ENCODE measurements around the gene ZHX3. TPM values are rescaled to one million over a fixed set of nuclear protein-coding genes. Genes with fewer than 3 reads are reported as not detected.
A peak's percentile ranks its signal among the peaks of the same experiment; 100 is the strongest.

The ZHX3 gene
- total RNA-seq, 1 donor, result 36.6 TPM

GRCh38 chr20:41356951-41357350, 39.4 kb upstream of the ZHX3 start:
- Histone ChIP-seq H3K4me1 (ENCODE audit: insufficient read depth, low read length) (no peaks in the 10 kb centered on the region), H3K36me3 (ENCODE audit: insufficient read depth, low read length) (no peaks in the 10 kb centered on the region), H3K79me2 (ENCODE audit: insufficient read depth, low read length) (no peaks in the 10 kb centered on the region), H3K27ac (ENCODE audit: low read depth, low read length) (no peak overlapping the region), H3K4me2 (ENCODE audit: insufficient read depth, low read length) (no peak overlapping the region), H3K27me3 (ENCODE audit: insufficient read depth, low read length) (no peaks in the 10 kb centered on the region), H4K20me1 (ENCODE audit: insufficient read depth, low read length) (no peaks in the 10 kb centered on the region), H3K4me3 (ENCODE audit: insufficient read depth, low read length) (no peak overlapping the region), H2AFZ (ENCODE audit: low read length) (no peak overlapping the region), H3K9me3 (ENCODE audit: low read depth, low read length) (no peaks in the 10 kb centered on the region)
- peak; percentile 49 for DNase-seq (ENCODE audit: insufficient read length, low spot score, missing footprints)
- no peak for TF ChIP-seq CTCF (IDR thresholded peaks at IDR 0.05; ENCODE audit: extremely low read depth, low read depth, low read length)

GRCh38 chr20:41355598-41356203, 38.2 kb upstream of the ZHX3 start:
- no peak overlapping the region for H3K4me3 ChIP-seq (ENCODE audit: insufficient read depth, low read length)
- H3K9me3 ChIP-seq (ENCODE audit: low read depth, low read length), result no peaks in the 10 kb centered on the region
- DNase-seq (ENCODE audit: insufficient read length, low spot score, missing footprints), result peak; percentile 71
- H3K36me3 ChIP-seq (ENCODE audit: insufficient read depth, low read length), result no peaks in the 10 kb centered on the region
- H3K4me2 ChIP-seq (ENCODE audit: insufficient read depth, low read length), result no peak overlapping the region
- H2AFZ ChIP-seq (ENCODE audit: low read length), result no peak overlapping the region
- no peaks in the 10 kb centered on the region for H3K79me2 ChIP-seq (ENCODE audit: insufficient read depth, low read length)
- TF ChIP-seq CTCF (IDR thresholded peaks at IDR 0.05; ENCODE audit: extremely low read depth, low read depth, low read length), result no peak
- H3K4me1 ChIP-seq (ENCODE audit: insufficient read depth, low read length), result no peaks in the 10 kb centered on the region
- H3K27me3 ChIP-seq (ENCODE audit: insufficient read depth, low read length), result no peaks in the 10 kb centered on the region
- no peaks in the 10 kb centered on the region for H4K20me1 ChIP-seq (ENCODE audit: insufficient read depth, low read length)
- H3K27ac ChIP-seq (ENCODE audit: low read depth, low read length), result no peak overlapping the region

- Histone ChIP-seq H3K27ac (ENCODE audit: low read depth, low read length) (no peak overlapping the region), H3K9me3 (ENCODE audit: low read depth, low read length) (no peaks in the 10 kb centered on the region), H3K36me3 (ENCODE audit: insufficient read depth, low read length) (no peaks in the 10 kb centered on the region), H3K4me1 (ENCODE audit: insufficient read depth, low read length) (no peaks in the 10 kb centered on the region), H3K79me2 (ENCODE audit: insufficient read depth, low read length) (no peaks in the 10 kb centered on the region), H3K4me2 (ENCODE audit: insufficient read depth, low read length) (no peak overlapping the region), H4K20me1 (ENCODE audit: insufficient read depth, low read length) (no peaks in the 10 kb centered on the region), H3K27me3 (ENCODE audit: insufficient read depth, low read length) (no peaks in the 10 kb centered on the region), H3K4me3 (ENCODE audit: insufficient read depth, low read length) (no peak overlapping the region), H2AFZ (ENCODE audit: low read length) (no peak overlapping the region)
- TF ChIP-seq CTCF (IDR thresholded peaks at IDR 0.05; ENCODE audit: extremely low read depth, low read depth, low read length), result no peak
- peak; percentile 6 for DNase-seq (ENCODE audit: insufficient read length, low spot score, missing footprints)
These were observed 37.7 kb upstream of the ZHX3 start for GRCh38 chr20:41355192-41355591.

- Histone ChIP-seq H3K27me3 (ENCODE audit: insufficient read depth, low read length) (no peaks in the 10 kb centered on the region), H3K4me1 (ENCODE audit: insufficient read depth, low read length) (no peaks in the 10 kb centered on the region), H4K20me1 (ENCODE audit: insufficient read depth, low read length) (no peaks in the 10 kb centered on the region), H3K36me3 (ENCODE audit: insufficient read depth, low read length) (peaks cover 11% of the 10 kb centered on the region), H3K9me3 (ENCODE audit: low read depth, low read length) (no peaks in the 10 kb centered on the region), H3K4me3 (ENCODE audit: insufficient read depth, low read length) (no peak overlapping the region), H3K27ac (ENCODE audit: low read depth, low read length) (no peak overlapping the region), H2AFZ (ENCODE audit: low read length) (no peak overlapping the region), H3K79me2 (ENCODE audit: insufficient read depth, low read length) (no peaks in the 10 kb centered on the region), H3K4me2 (ENCODE audit: insufficient read depth, low read length) (no peak overlapping the region)
- TF ChIP-seq CTCF (IDR thresholded peaks at IDR 0.05; ENCODE audit: extremely low read depth, low read depth, low read length), result no peak
- no peak for DNase-seq (ENCODE audit: insufficient read length, low spot score, missing footprints)
These were observed 36.0 kb upstream of the ZHX3 start for GRCh38 chr20:41353530-41353929.
